ENCODE results near the gene CFAP119. TPM values are rescaled to one million over a fixed set of nuclear protein-coding genes. Genes with fewer than 3 reads are reported as not detected.

CFAP119 gene
- total and polyA plus RNA-seq, 2 of the 8 experiments (the other 6 are each of a cell fraction or from before 2014, with no cell fraction given), result 5.6 to 6.0 TPM

DNA sequence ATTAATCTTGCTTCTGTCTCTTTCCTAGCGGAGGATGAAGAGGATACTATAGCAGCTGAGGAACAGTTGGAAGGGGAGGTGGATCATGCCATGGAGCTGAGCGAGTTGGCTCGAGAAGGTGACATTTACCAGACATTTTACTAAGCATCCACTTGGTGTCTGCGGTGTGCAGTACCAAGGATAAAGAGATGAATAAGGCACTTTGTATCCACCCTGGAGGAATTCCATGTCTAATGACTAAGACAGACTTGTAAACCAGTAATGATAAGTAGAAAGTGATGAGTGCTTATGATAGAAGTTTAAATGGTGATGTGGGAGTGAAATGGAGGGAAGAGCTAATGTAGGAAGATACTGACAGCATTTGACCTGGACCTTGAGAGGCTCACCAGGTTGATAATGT, 50.9 kb downstream of the CFAP119 start (continued):
- TF ChIP-seq CEBPB (IDR thresholded peaks at IDR 0.05; ENCODE audit: low read depth, low read length) (no peak), CHD1 (IDR thresholded peaks at IDR 0.05; ENCODE audit: low read depth, low read length) (no peak), TCF12 (IDR thresholded peaks at IDR 0.05; ENCODE audit: low read depth, low read length) (no peak), POLR2A (IDR thresholded peaks at IDR 0.05; ENCODE audit: control extremely low read depth in 1 of 2, low read depth in 2 of 2, low read length in 2 of 2) (no peak), EP300 (IDR thresholded peaks at IDR 0.05; ENCODE audit: borderline replicate concordance in 1 of 2, low read depth in 2 of 2, low read length in 2 of 2) (no peak)

Small RNAs within 50 kb of the gene (small RNA-seq; reads per million reads assigned to genes)
- 2.1 reads per million, percentile 17 among the genes with 10 or more reads in this experiment for gene SNORA30 (ENCODE audit: insufficient read depth)

Other genes starting within 250 kb of the CFAP119 start
- gene ZNF768, start 235.5 kb downstream of the CFAP119 start, total RNA-seq (2021; fragmentation: NEBNext Ultra II Directional; extraction: Animal tissue kit (Norgen Biotek cat#: 25700)), result 34.7 and 36.1 TPM in 2 replicates
- gene ZNF768, start 235.5 kb downstream of the CFAP119 start, polyA plus RNA-seq (2011; rRNA removed), result 47.7 and 63.3 TPM in 2 replicates
- 10.3 and 12.0 TPM in 2 replicates for gene ZNF747, start 227.2 kb downstream of the CFAP119 start, total RNA-seq (2021; fragmentation: NEBNext Ultra II Directional; extraction: Animal tissue kit (Norgen Biotek cat#: 25700))
- 9.9 and 10.7 TPM in 2 replicates for gene ZNF747, start 227.2 kb downstream of the CFAP119 start, polyA plus RNA-seq (2011; rRNA removed)
- 7.7 and 8.4 TPM in 2 replicates for gene ZNF764, start 203.7 kb downstream of the CFAP119 start, total RNA-seq (2021; fragmentation: NEBNext Ultra II Directional; extraction: Animal tissue kit (Norgen Biotek cat#: 25700))
- gene ZNF764, start 203.7 kb downstream of the CFAP119 start, polyA plus RNA-seq (2011; rRNA removed), result 5.7 and 8.3 TPM in 2 replicates
- gene ZNF688, start 190.3 kb downstream of the CFAP119 start, total RNA-seq (2021; fragmentation: NEBNext Ultra II Directional; extraction: Animal tissue kit (Norgen Biotek cat#: 25700)), result 3.5 and 3.7 TPM in 2 replicates
- 2.7 and 6.3 TPM in 2 replicates for gene ZNF688, start 190.3 kb downstream of the CFAP119 start, polyA plus RNA-seq (2011; rRNA removed)
- 12.9 and 14.8 TPM in 2 replicates for gene ZNF785, start 176.4 kb downstream of the CFAP119 start, total RNA-seq (2021; fragmentation: NEBNext Ultra II Directional; extraction: Animal tissue kit (Norgen Biotek cat#: 25700))
- gene ZNF785, start 176.4 kb downstream of the CFAP119 start, polyA plus RNA-seq (2011; rRNA removed), result 8.6 and 11.7 TPM in 2 replicates
- gene ZNF689, start 151.7 kb downstream of the CFAP119 start, total RNA-seq (2021; fragmentation: NEBNext Ultra II Directional; extraction: Animal tissue kit (Norgen Biotek cat#: 25700)), result 14.2 and 14.3 TPM in 2 replicates
- 15.3 and 19.0 TPM in 2 replicates for gene ZNF689, start 151.7 kb downstream of the CFAP119 start, polyA plus RNA-seq (2011; rRNA removed)
- gene PRR14, start 111.1 kb downstream of the CFAP119 start, total RNA-seq (2021; fragmentation: NEBNext Ultra II Directional; extraction: Animal tissue kit (Norgen Biotek cat#: 25700)), result 16.1 and 18.9 TPM in 2 replicates
- 3.6 and 8.7 TPM in 2 replicates for gene PRR14, start 111.1 kb downstream of the CFAP119 start, polyA plus RNA-seq (2011; rRNA removed)
- 12.9 and 13.9 TPM in 2 replicates for gene FBRS, start 103.6 kb downstream of the CFAP119 start, total RNA-seq (2021; fragmentation: NEBNext Ultra II Directional; extraction: Animal tissue kit (Norgen Biotek cat#: 25700))
- gene FBRS, start 103.6 kb downstream of the CFAP119 start, polyA plus RNA-seq (2011; rRNA removed), result 2.4 and 3.8 TPM in 2 replicates
- gene SRCAP, start 62.9 kb downstream of the CFAP119 start, total RNA-seq (2021; fragmentation: NEBNext Ultra II Directional; extraction: Animal tissue kit (Norgen Biotek cat#: 25700)), result 54.3 and 58.7 TPM in 2 replicates
- gene SRCAP, start 62.9 kb downstream of the CFAP119 start, polyA plus RNA-seq (2011; rRNA removed), result 5.5 and 9.5 TPM in 2 replicates
- 36.0 and 37.2 TPM in 2 replicates for gene PHKG2, start 13.6 kb downstream of the CFAP119 start, total RNA-seq (2021; fragmentation: NEBNext Ultra II Directional; extraction: Animal tissue kit (Norgen Biotek cat#: 25700))
- 53.4 and 63.9 TPM in 2 replicates for gene PHKG2, start 13.6 kb downstream of the CFAP119 start, polyA plus RNA-seq (2011; rRNA removed)
- gene RNF40, start 260 bp upstream of the CFAP119 start, total RNA-seq (2021; fragmentation: NEBNext Ultra II Directional; extraction: Animal tissue kit (Norgen Biotek cat#: 25700)), result 68.7 and 70.8 TPM in 2 replicates
- 36.9 and 38.5 TPM in 2 replicates for gene RNF40, start 260 bp upstream of the CFAP119 start, polyA plus RNA-seq (2011; rRNA removed)
- 19.3 and 19.5 TPM in 2 replicates for gene ZNF629, start 25.1 kb upstream of the CFAP119 start, total RNA-seq (2021; fragmentation: NEBNext Ultra II Directional; extraction: Animal tissue kit (Norgen Biotek cat#: 25700))
- gene ZNF629, start 25.1 kb upstream of the CFAP119 start, polyA plus RNA-seq (2011; rRNA removed), result 11.0 and 13.6 TPM in 2 replicates
- 16.5 and 17.2 TPM in 2 replicates for gene BCL7C, start 132.0 kb upstream of the CFAP119 start, total RNA-seq (2021; fragmentation: NEBNext Ultra II Directional; extraction: Animal tissue kit (Norgen Biotek cat#: 25700))
- 8.6 and 10.9 TPM in 2 replicates for gene BCL7C, start 132.0 kb upstream of the CFAP119 start, polyA plus RNA-seq (2011; rRNA removed)
- 0.77 and 0.97 TPM in 2 replicates for gene CTF1, start 134.6 kb upstream of the CFAP119 start, total RNA-seq (2021; fragmentation: NEBNext Ultra II Directional; extraction: Animal tissue kit (Norgen Biotek cat#: 25700))
- gene CTF1, start 134.6 kb upstream of the CFAP119 start, polyA plus RNA-seq (2011; rRNA removed), result 3.4 and 5.0 TPM in 2 replicates
- 72.2 and 74.8 TPM in 2 replicates for gene FBXL19, start 161.5 kb upstream of the CFAP119 start, total RNA-seq (2021; fragmentation: NEBNext Ultra II Directional; extraction: Animal tissue kit (Norgen Biotek cat#: 25700))
- gene FBXL19, start 161.5 kb upstream of the CFAP119 start, polyA plus RNA-seq (2011; rRNA removed), result 47.2 and 77.3 TPM in 2 replicates
- gene ORAI3, start 187.0 kb upstream of the CFAP119 start, total RNA-seq (2021; fragmentation: NEBNext Ultra II Directional; extraction: Animal tissue kit (Norgen Biotek cat#: 25700)), result 8.7 and 10.0 TPM in 2 replicates
- 24.5 and 26.8 TPM in 2 replicates for gene ORAI3, start 187.0 kb upstream of the CFAP119 start, polyA plus RNA-seq (2011; rRNA removed)
- gene SETD1A, start 195.7 kb upstream of the CFAP119 start, total RNA-seq (2021; fragmentation: NEBNext Ultra II Directional; extraction: Animal tissue kit (Norgen Biotek cat#: 25700)), result 29.0 and 29.6 TPM in 2 replicates
- 4.8 and 8.3 TPM in 2 replicates for gene SETD1A, start 195.7 kb upstream of the CFAP119 start, polyA plus RNA-seq (2011; rRNA removed)
- 2.9 and 3.1 TPM in 2 replicates for gene HSD3B7, start 223.1 kb upstream of the CFAP119 start, total RNA-seq (2021; fragmentation: NEBNext Ultra II Directional; extraction: Animal tissue kit (Norgen Biotek cat#: 25700))
- gene HSD3B7, start 223.1 kb upstream of the CFAP119 start, polyA plus RNA-seq (2011; rRNA removed), result 6.6 and 9.8 TPM in 2 replicates
- gene STX1B, start 248.6 kb upstream of the CFAP119 start, total RNA-seq (2021; fragmentation: NEBNext Ultra II Directional; extraction: Animal tissue kit (Norgen Biotek cat#: 25700)), result 18.0 and 20.2 TPM in 2 replicates
- 8.9 and 14.6 TPM in 2 replicates for gene STX1B, start 248.6 kb upstream of the CFAP119 start, polyA plus RNA-seq (2011; rRNA removed)

Measured in H1 (cell line).